Astrocyte of the cerebellum (primary cell): Measurements from ENCODE around the gene F12.

ENCODE experiments used
- DNase-seq: peaks from one replicate; pipeline ENCODE4 v3.0.0-alpha.2; 2011; ENCODE audit warnings: low read depth
- H3K4me3 ChIP-seq: 2 replicates; pipeline ENCODE4 v1.5.1; 2011; ENCODE audit warnings: mild to moderate bottlenecking, low read depth, low read length, moderate library complexity
- CTCF ChIP-seq: IDR thresholded peaks from 2 replicates; pipeline ENCODE4 v1.5.1; 2012; ENCODE audit warnings: low read length, low read depth, moderate library complexity, mild to moderate bottlenecking; ENCODE audit errors: missing control alignments
- in situ Hi-C: cut with HindIII; loops from 2 replicates; pipeline ENCODE4 v1.10.0; 2017; ENCODE audit warnings: low sequenced_read_pairs

F12 gene

GRCh38 chr5:177428574-177429217, 19.3 kb upstream of the F12 start:
- DNase-seq: no peak
- in situ Hi-C loops: no loop called here

DNA sequence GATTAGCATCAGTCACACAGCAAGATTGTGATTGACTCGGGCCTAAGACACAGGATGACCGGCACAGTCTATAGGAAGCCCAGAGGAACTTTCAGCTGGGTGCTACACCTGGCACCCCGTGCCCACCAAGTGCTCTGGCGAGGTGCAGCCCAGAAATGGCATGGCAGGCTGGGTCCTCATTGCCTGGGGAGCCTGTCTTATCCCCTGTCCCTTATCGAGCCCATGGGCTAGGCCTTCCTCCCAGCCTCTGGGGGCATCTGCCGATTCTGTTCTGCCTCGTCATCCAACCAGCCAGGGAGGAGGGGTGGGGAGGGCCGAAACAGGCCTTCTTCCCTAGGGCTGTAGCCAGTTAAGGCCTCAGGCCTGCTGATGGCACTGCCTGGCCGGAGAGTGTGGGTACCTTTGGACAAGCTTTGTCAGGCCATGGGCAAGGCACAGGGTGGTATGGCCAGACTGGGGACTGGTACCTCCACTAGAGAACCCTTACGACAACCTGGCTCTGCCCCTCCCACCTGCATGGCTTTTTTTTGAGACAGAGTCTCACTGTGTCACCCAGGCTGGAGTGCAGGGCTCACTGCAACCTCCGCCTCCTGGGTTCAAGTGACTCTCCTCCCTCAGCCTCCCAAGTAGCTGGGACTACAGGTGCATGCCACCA, 18.7 kb upstream of the F12 start:
- no peak for TF ChIP-seq CTCF
- no peak for DNase-seq
- in situ Hi-C loops: no loop called here
- peak overlapping the region; percentile 75 for H3K4me3 ChIP-seq

More at GRCh38 chr5:177428574-177429217, 19.3 kb upstream of the F12 start:
- no peak overlapping the region for H3K4me3 ChIP-seq
- TF ChIP-seq CTCF: no peak

GRCh38 chr5:177427211-177427822, 18.0 kb upstream of the F12 start:
- H3K4me3 ChIP-seq: peak overlapping the region; percentile 75
- DNase-seq: no peak
- in situ Hi-C loops: no loop called here
- no peak for TF ChIP-seq CTCF

- DNase-seq: no peak
- in situ Hi-C loops: no loop called here
- TF ChIP-seq CTCF: no peak
- peak within 1 kb of the TSS; percentile 75 for H3K4me3 ChIP-seq
Observed at GRCh38 chr5:177426566-177427210, 17.3 kb upstream of the F12 start, which contains the start of gene GRK6. TSS of gene GRK6 (plus strand) at chr5:177426676. CDS start at chr5:177426846, 170 bp downstream.

GRCh38 chr5:177425801-177426565, 16.6 kb upstream of the F12 start:
- no peak for TF ChIP-seq CTCF
- in situ Hi-C loops: no loop called here
- peak overlapping the region; percentile 53 for H3K4me3 ChIP-seq
- DNase-seq: peak; percentile 100
